ENCODE measurements around the gene ETV7. TPM values are rescaled to one million over a fixed set of nuclear protein-coding genes. Genes with fewer than 3 reads are reported as not detected.
A peak's percentile ranks its signal among the peaks of the same experiment; 100 is the strongest.

Gene ETV7
- total and polyA plus RNA-seq, 7 donors: 0.36 to 11.6 (median 2.9) TPM; not detected in 1

- Histone ChIP-seq H3K36me3 (no peaks in the 10 kb centered on the region), H3K9me3 (no peaks in the 10 kb centered on the region), H3K27me3 (no peaks in the 10 kb centered on the region), H3K27ac (no peak overlapping the region), H3K4me1 (peaks cover 0 to 13% (median 2%) of the 10 kb centered on the region in 4 donors), H3K4me3 (no peak overlapping the region)
- 85 to 88% methylated on average over 13 of the region's 13 CpGs for WGBS, 2 donors
- DNase-seq: no peak
- TF ChIP-seq CTCF (IDR thresholded peaks at IDR 0.05) (no peak), POLR2AphosphoS5 (IDR thresholded peaks at IDR 0.05) (no peak), POLR2A (IDR thresholded peaks at IDR 0.05) (no peak), EP300 (IDR thresholded peaks at IDR 0.05) (no peak)
- intact Hi-C loops (cut with DNase I): no loop called here
These were observed 41.6 kb downstream of the ETV7 start for GRCh38 chr6:36345681-36346466.

- no peak overlapping the region for H3K27ac ChIP-seq
- H3K9me3 ChIP-seq: no peaks in the 10 kb centered on the region
- H3K36me3 ChIP-seq: no peaks in the 10 kb centered on the region
- intact Hi-C loops (cut with DNase I): loop anchor here (2.0 kb wide), 1 partner anchor 18 kb away; no protein-coding TSS in a partner anchor
- TF ChIP-seq POLR2A (IDR thresholded peaks at IDR 0.05) (no peak), CTCF (IDR thresholded peaks at IDR 0.05) (no peak)
- peaks cover 0 to 17% (median 5%) of the 10 kb centered on the region in 4 donors for H3K4me1 ChIP-seq
- H3K4me3 ChIP-seq: no peak overlapping the region
- 75 to 87% methylated on average over 5 of the region's 5 CpGs for WGBS, 2 donors
- H3K27me3 ChIP-seq: no peaks in the 10 kb centered on the region
- DNase-seq: peak; percentile 11
These were observed 44.3 kb downstream of the ETV7 start for GRCh38 chr6:36343109-36343680.

- TF ChIP-seq POLR2A (IDR thresholded peaks at IDR 0.05) (no peak), EP300 (IDR thresholded peaks at IDR 0.05) (no peak), CTCF (IDR thresholded peaks at IDR 0.05) (peak; percentile 67 to 95 (median 94)), POLR2AphosphoS5 (IDR thresholded peaks at IDR 0.05) (peak in 2 of 4 donors; percentile 51 to 62)
- intact Hi-C loops (cut with DNase I): no loop called here
These were observed 46.6 kb downstream of the ETV7 start for GRCh38 chr6:36340618-36341454.

GRCh38 chr6:36340306-36340617, 47.2 kb downstream of the ETV7 start:
- intact Hi-C loops (cut with DNase I): no loop called here
- no peaks in the 10 kb centered on the region for H3K9me3 ChIP-seq
- H3K4me3 ChIP-seq: no peak overlapping the region

More at GRCh38 chr6:36340618-36341454, 46.6 kb downstream of the ETV7 start:
- DNase-seq: peak; percentile 83
- peaks cover 0 to 13% (median 5%) of the 10 kb centered on the region in 4 donors for H3K4me1 ChIP-seq
- 18 to 23% methylated on average over 36 of the region's 36 CpGs for WGBS, 2 donors
- H3K36me3 ChIP-seq: no peaks in the 10 kb centered on the region
- peak overlapping the region in 2 of 4 donors; percentile 12 to 30 for H3K27ac ChIP-seq
- H3K4me3 ChIP-seq: peak overlapping the region in 3 of 4 donors; percentile 12 to 35 (median 14)
- H3K9me3 ChIP-seq: no peaks in the 10 kb centered on the region
- peaks cover 0 to 2% (median 0%) of the 10 kb centered on the region in 3 donors for H3K27me3 ChIP-seq

More at GRCh38 chr6:36340306-36340617, 47.2 kb downstream of the ETV7 start:
- H3K36me3 ChIP-seq: no peaks in the 10 kb centered on the region
- H3K4me1 ChIP-seq: peaks cover 0 to 9% (median 5%) of the 10 kb centered on the region in 4 donors
- TF ChIP-seq POLR2A (IDR thresholded peaks at IDR 0.05) (no peak), EP300 (IDR thresholded peaks at IDR 0.05) (no peak), CTCF (IDR thresholded peaks at IDR 0.05) (no peak), POLR2AphosphoS5 (IDR thresholded peaks at IDR 0.05) (no peak)
- DNase-seq: no peak
- H3K27me3 ChIP-seq: peaks cover 0 to 8% (median 0%) of the 10 kb centered on the region in 3 donors
- WGBS, 2 donors: 15 to 54% methylated on average over 12 of the region's 12 CpGs
- H3K27ac ChIP-seq: no peak overlapping the region

All from sigmoid colon (tissue), 7 donors.